HFFc6 (cell line): Measurements from ENCODE around the gene ATP13A2. TPM values are rescaled to one million over a fixed set of nuclear protein-coding genes. Genes with fewer than 3 reads are reported as not detected.
A peak's percentile ranks its signal among the peaks of the same experiment; 100 is the strongest.

ENCODE experiments used
- DNase-seq: peaks from one replicate; pipeline ENCODE4 v3.0.0-alpha.2; 2018
- H3K27ac Mint-ChIP-seq: 2 replicates; pipeline ENCODE4 v1.8.0; 2020; ENCODE audit warnings: mild to moderate bottlenecking, mixed read lengths
- H3K27me3 Mint-ChIP-seq: 2 replicates; pipeline ENCODE4 v1.8.0; 2021; ENCODE audit warnings: mild to moderate bottlenecking, moderate library complexity, mixed read lengths; ENCODE audit not compliant: insufficient read depth
- H3K36me3 Mint-ChIP-seq: 2 replicates; pipeline ENCODE4 v1.8.0; 2021; ENCODE audit warnings: low read depth, mixed read lengths
- H3K4me1 Mint-ChIP-seq: 2 replicates; pipeline ENCODE4 v1.8.0; 2020; ENCODE audit warnings: low read depth, mixed read lengths
- H3K4me3 Mint-ChIP-seq: 2 replicates; pipeline ENCODE4 v1.8.0; 2020; ENCODE audit warnings: mild to moderate bottlenecking, moderate library complexity, mixed read lengths
- H3K9me3 Mint-ChIP-seq: 2 replicates; pipeline ENCODE4 v1.8.0; 2020; ENCODE audit warnings: mild to moderate bottlenecking, mixed read lengths
- CTCF ChIP-seq: fragments of 200-600 bp; sonication (generic); IDR thresholded peaks from 2 replicates; pipeline ENCODE4 v1.5.0; 2021; ENCODE audit warnings: antibody characterized with exemption, mild to moderate bottlenecking
- total RNA-seq, 6 experiments: library from RNA; stranded (reverse); fragmentation: NEBNext Ultra II Directional; extraction: Animal tissue kit (Norgen Biotek cat#: 25700); gene quantifications; 2 replicates in 1 of 6; 3 replicates in 5 of 6; pipeline ENCODE4 v1.2.3, GENCODE V29; 2021

ATP13A2 gene
- total RNA-seq, 6 experiments from 2014 or later, result 26.8 to 33.6 (median 29.4) TPM

DNA sequence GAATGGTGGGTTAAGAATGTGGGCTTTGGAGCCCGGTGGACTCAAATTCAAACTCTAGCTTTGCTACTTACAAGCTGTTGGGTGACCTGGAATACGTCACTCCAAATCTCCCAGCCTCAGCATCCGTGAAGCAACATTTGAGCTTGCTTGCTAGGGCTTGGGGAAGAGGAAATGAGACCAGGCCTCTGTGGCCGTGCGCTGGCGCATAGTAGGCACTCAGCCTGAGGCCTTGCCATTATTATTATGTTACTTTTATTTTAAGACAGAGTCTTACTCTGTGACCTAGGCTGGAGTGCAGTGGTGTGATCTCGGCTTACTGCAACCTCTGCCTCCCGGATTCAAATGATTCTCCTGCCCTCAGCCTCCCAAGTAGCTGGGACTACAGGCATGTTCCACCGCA lies 19.1 kb downstream of the ATP13A2 start:
- H3K9me3 Mint-ChIP-seq, result no peaks in the 10 kb centered on the region
- H3K27ac Mint-ChIP-seq, result no peak overlapping the region
- no peak overlapping the region for H3K4me3 Mint-ChIP-seq
- no peaks in the 10 kb centered on the region for H3K36me3 Mint-ChIP-seq
- peaks cover 1% of the 10 kb centered on the region for H3K27me3 Mint-ChIP-seq
- no peak for DNase-seq
- H3K4me1 Mint-ChIP-seq, result no peaks in the 10 kb centered on the region
- TF ChIP-seq CTCF, result no peak

GRCh38 chr1:16992102-16992501 lies 19.6 kb downstream of the ATP13A2 start:
- no peak for DNase-seq
- TF ChIP-seq CTCF, result no peak
- Mint-ChIP-seq H3K27me3 (peaks cover 1% of the 10 kb centered on the region), H3K4me1 (no peaks in the 10 kb centered on the region), H3K36me3 (no peaks in the 10 kb centered on the region), H3K9me3 (no peaks in the 10 kb centered on the region), H3K27ac (no peak overlapping the region), H3K4me3 (no peak overlapping the region)

- Mint-ChIP-seq H3K36me3 (no peaks in the 10 kb centered on the region), H3K9me3 (no peaks in the 10 kb centered on the region), H3K4me3 (no peak overlapping the region), H3K27ac (no peak overlapping the region), H3K27me3 (peaks cover 1% of the 10 kb centered on the region), H3K4me1 (no peaks in the 10 kb centered on the region)
- TF ChIP-seq CTCF, result no peak
- DNase-seq, result no peak
Observed at GRCh38 chr1:16991571-16991970, 20.2 kb downstream of the ATP13A2 start.

DNA sequence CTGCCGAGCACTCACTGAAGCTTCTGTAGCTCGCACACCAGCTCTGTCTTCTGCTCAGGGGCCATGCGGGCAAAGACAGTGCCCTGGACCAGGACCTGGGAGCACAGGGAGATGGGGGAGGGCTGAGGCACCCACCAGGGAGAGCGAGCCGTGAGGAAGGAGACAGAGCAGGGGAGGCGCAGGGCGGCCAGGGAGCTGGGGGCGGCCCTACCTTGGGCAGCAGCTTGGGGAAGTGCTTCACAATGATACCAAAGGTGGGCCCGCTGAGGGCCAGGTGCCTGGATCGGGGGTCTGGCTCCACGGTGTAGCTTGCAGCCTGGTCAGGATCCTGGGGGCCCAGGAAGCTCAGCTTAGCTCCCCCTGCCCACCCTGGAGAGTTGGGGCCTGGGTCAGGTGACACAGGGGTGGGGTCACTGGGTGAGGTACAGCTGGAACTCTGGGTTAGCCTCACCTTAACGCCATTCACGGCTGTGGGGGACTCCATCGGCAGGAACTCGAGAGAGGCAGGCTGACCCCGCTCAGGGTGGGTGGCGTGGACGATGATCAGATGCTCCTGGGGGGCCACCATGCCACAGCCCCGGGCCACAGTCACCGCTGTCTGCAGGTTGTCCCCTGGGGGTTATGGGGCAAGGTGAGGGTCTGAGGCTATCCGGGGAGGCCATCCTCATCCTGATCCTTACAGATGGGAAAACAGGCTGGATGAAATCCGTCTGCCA lies 21.9 kb downstream of the ATP13A2 start:
- Mint-ChIP-seq H3K27ac (no peak overlapping the region), H3K4me3 (no peak overlapping the region), H3K27me3 (no peaks in the 10 kb centered on the region; the same call in none of the 2 replicates), H3K4me1 (peaks cover 1% of the 10 kb centered on the region), H3K36me3 (no peaks in the 10 kb centered on the region), H3K9me3 (no peaks in the 10 kb centered on the region)
- no peak for DNase-seq
- no peak for TF ChIP-seq CTCF

DNA sequence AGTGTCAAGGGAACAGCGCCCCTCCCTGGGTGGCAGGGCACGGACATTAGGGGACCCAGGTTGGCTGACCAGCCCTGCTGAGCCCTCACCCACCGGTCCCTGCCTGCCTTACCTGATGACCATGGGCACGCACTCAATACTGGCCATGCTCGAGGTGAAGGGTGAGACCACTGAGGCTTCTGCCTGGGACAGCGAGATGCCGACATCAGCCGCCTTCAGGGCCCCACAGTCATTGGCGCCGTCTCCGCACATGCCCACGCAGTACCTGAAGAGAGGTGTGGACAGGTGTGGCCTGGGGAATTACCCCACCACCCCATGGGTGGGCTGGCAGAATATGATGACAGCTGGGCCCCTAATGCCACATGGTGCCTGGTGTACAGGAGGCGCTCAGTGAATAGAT lies 23.5 kb downstream of the ATP13A2 start:
- Mint-ChIP-seq H3K9me3 (no peaks in the 10 kb centered on the region), H3K4me1 (peaks cover 12% of the 10 kb centered on the region), H3K4me3 (no peak overlapping the region), H3K27me3 (peaks cover 2% of the 10 kb centered on the region), H3K27ac (no peak overlapping the region), H3K36me3 (no peaks in the 10 kb centered on the region)
- TF ChIP-seq CTCF, result peak; percentile 12; the same call in 1 of the 2 replicates
- DNase-seq, result no peak
